Cerebellar nuclear complex (tissue), 1 donor: Measurements from ENCODE around the gene TNFRSF19.

Experiments
- DNase-seq, 2 experiments: peaks; one replicate each; lab custom pipeline; 2025; lab: John Stamatoyannopoulos, UW

Gene TNFRSF19

DNA sequence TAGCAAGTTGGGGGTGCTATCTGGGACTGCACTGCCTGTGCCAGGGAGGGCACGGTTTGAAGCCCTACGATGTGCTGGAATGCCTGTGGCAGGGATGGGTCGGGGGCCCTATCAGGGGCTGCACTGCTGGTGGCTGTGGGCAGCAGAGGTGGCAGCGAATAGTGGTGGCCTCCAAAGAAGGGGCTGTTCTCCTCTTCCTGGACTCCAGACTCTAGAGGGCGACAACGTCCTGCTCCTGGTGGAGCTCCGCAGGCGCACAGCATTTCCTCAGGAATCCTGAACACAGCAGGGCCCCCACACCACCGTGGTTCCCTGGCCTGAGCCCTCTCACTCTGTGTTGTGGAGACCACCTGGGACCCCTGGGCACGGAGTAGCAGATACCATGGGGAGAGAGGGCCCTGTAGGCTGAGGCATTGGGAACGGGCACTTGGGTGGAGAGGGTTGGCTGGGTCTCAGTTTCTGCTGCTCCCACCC is 145.6 kb downstream of the TNFRSF19 start:
- DNase-seq: no peak

- no peak for DNase-seq
Observed at GRCh38 chr13:23716401-23716800, 146.2 kb downstream of the TNFRSF19 start.

GRCh38 chr13:23718996-23719395 is 148.8 kb downstream of the TNFRSF19 start:
- DNase-seq: no peak

- no peak for DNase-seq
Observed at GRCh38 chr13:23722726-23723453, 152.7 kb downstream of the TNFRSF19 start.

DNA sequence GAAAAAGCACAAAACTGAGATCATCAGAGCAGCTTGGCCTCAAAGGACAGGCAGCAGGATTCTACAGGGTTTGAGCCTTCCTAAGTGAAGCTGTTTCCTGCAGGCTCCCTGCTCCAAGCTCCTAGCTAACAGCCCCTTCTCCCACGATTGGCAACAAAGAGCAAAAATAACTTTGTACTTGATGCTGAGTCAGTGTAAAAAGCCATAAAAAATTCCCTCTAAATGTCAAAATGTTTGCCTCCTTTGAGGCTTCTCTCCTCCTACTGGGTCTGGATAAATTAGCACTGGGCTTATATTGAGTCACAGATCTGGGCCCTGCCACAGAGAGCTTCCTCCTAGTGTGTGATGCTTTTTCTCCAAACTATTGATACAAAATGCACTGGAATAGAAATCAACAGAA is 153.3 kb downstream of the TNFRSF19 start:
- DNase-seq: no peak

- DNase-seq: no peak
Observed at GRCh38 chr13:23724196-23724970, 154.2 kb downstream of the TNFRSF19 start.
